ENCODE data around the gene COBL.

COBL gene

GRCh38 chr7:51175992-51176388, 140.6 kb downstream of the COBL start:
- DNase-seq = no peak

- no peak for DNase-seq
These were observed 141.2 kb downstream of the COBL start for GRCh38 chr7:51175316-51175991.

DNA sequence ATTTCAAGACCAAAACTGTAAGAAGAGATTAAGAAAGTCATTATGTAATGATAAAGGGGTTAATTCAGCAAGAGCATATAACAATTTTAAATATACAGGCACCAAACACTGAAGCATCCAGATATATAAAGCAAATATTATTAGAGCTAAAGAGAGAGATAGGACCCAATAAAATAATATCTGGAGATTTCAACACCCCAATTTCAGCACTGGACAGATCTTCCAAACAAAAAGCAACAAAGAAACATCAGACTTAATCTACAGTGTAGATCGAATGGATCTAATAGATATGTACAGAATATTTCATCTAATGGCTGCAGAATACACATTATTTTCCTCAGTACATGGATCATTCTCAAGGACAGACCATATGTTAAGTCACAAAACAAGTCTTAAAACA, 151.3 kb downstream of the COBL start:
- no peak for DNase-seq

DNA sequence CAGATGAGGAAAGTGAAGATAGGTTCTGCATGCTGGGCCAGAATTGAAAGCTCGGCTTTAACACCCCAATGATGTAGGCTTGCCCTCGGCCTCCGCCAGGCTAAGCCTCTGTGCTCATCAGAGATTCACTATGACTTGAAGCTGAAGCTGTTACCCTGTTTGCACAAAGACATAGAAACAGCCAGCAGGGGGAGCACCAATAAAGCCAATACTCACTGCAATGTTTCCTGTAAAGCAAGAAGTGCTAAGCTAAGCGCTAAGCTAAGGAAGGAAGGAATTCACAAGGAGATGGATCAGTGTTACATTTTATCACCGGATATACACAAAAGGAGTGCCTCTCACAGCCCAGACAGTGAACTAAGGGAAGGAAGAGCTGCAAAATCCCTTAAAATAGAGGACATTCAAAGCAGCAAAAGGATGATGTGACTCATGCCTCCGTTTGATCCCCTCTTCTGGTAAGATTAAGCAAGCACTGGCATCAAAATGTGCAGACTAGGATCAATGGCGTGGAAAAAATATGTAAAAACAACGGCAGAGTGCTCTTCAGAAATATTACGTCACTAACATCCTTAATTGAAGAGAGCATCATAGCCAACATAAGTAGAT, 153.8 kb downstream of the COBL start:
- peak; percentile 84 for DNase-seq

DNA sequence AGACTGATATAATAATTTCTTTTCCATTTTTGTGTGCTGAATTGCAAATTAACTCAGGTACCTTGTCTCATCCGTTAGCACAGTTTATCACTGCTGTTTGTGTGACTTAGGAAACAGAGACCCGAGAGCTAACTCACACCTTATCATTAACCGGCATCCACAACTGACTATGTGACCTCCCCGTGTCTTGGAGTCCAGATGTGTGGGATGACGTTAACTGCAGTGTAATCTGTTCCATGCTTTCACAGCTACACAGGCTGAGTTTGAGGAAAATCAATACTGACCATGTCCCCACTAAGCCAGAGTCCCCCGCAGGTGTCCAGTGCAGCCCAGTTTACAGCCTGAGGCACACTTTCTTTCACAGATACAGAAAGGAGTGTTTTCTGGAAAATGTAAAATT, 154.7 kb downstream of the COBL start:
- no peak for DNase-seq

DNA sequence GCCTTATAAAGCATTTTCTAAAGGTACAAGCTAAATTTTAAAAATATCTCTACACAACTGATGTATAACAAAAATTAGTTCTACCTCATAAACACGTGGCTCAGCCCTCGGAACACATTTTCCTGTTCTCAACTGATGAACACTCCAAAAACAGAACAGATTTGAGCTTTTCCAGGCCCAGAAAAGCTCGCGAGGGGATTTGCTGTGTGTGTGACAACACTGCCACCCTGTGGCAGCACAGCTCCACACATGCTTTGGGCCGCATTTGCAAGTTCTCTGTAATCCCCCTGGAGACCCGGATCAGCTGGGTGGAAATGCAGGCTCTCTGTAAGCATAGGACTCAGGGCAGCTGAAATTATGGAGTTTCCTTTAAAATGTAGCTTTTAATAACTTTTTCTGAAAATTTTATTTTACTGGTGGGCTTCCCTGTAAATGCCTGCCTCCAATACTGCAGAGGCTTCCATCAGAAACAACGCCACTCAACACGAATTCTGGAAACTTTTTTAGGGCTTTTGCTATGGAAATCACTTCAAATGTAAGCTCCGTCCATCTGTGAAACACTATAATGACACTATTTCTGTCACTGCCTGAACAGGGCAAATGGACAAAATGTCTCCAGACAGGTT, 155.5 kb downstream of the COBL start:
- DNase-seq = peak; percentile 76 to 80

DNA sequence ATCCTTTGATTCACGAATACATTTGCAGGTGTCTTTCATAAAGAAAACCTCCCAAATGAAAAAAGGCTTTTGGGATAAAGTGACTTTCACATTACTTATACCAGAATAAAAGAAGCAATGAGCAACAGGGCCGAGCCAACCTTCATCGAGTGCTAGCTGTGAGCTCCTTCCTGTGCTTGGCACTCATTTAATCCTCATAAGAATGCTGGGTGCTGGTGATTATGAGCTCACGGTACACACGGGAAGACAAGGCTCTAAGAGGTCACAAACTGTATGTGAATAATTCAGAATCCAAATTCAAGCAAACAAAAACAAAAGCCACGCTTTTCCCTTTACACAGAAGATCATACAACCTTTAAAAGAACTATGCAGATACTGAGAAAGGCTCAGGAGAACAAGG, 156.2 kb downstream of the COBL start:
- DNase-seq = no peak

- DNase-seq = no peak
These were observed 157.7 kb downstream of the COBL start for GRCh38 chr7:51158742-51159445.

DNA sequence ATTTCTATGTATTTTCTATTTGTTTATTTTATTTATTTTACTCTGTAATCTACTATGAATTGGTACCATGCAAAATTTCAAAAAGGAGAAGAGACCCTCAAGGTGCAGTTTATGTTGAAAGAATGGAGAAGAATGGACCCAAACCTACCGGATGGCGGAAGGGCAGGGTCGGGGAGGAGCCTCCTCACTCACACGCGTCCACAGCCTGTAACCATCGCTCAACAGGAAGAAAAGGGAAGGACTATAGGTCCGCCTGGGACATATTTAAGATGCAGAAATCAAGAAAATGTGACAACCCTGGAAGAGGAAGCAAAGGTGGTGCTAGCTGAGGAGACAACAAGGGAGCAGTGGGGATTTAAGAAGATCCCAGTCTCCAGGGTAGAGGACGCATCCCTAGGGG, 158.4 kb downstream of the COBL start:
- no peak for DNase-seq

- DNase-seq = no peak
These were observed 162.4 kb downstream of the COBL start for GRCh38 chr7:51154201-51154600.

DNA sequence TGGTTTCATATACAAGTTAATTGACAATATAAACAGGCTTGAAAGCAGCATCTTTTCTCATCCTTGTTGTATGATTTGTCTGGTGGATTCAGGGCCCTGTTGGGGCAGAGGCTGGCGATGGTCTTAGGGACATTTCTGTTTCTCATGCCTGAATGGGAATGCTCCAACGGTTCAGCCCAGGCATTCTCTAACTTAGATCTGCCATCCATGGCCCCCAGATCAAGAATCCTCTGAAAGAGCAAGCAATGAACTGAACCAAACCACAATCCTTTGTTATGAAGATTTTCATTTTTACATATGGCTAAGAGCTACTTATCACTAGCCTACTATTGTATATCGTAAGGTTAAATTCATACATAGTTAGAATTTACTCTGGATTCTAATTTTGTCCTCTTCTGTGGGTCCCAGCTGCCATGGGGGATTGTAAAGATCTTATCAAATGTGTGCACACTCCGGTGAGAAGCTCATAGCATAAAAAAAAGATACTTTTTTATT, 163.9 kb downstream of the COBL start:
- DNase-seq = no peak

DNA sequence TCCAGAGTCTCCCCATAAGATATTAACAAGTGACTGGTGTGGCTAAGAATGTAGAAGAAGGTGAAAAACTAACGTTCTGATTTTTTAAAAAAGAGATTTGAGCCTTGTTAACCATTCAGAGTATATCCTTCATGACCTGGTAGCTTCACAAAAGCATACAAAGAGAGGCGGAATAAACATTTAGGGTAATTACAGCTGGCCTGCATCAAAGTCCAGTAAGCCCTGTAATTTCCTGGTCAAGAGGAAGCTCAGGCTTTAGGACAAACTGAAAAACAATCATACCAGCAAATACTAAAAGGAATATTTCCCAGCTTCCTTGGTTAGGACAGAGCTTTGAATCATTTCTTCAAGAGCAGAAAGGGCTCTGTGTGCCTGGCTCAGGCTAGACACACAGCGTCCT, 165.2 kb downstream of the COBL start:
- no peak for DNase-seq

DNA sequence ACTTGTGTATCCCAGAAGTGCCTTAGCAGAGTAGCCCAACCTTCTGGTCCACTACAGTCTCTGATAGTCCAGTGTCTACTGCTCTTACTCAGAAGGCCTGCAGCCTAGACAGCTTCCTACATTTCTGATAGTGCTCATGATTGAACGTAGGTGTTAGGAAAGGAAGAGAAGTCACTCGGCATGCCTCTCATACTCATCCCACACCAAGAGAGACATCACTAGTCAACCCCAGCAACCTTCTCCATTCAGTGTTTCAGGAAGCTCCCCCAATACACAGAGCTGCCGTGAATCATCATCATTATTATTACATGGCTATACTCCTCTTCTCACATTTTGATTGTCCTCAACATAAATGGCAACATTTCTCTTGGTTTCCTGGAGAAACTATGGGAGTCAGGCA, 166.4 kb downstream of the COBL start:
- DNase-seq = no peak

GRCh38 chr7:51148216-51148615, 168.4 kb downstream of the COBL start:
- no peak for DNase-seq

DNA sequence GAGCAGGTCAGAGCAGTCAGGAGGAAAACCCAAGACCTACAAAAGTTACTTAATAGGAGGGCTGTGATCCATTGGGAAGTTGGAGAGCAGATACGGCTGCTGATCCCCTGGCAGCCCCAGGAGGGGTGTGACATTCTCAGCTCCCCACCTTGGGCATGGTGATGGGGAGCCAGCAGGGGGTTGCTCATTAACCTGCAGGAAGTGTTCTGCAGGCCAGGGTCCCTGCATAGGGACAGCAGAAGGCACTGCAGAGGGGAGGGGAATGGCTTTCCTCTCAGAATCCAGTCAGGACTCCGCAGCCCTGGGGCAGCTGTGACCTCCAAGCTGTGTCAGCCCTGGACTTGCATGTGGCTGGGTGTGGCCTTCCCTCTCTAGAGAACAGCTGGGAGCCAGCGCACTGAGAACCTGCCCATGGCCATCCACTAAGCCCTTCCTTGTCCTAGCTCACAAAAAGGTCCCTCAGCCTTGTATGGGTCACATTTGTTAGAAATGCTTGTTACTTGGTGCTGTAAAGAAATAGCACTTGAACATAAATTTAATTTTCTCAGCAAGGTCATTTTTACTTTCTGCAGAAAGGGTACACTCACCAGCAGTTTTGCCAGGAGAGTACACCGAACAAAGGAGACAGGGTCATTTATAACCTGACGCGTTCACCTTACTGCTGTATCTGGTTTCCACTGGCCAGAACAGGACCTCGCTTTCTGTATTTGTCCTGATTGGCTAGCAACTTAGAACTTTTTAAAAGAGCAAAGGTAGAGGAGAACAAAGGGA, 169.6 kb downstream of the COBL start:
- DNase-seq = no peak

- no peak for DNase-seq
These were observed 172.4 kb downstream of the COBL start for GRCh38 chr7:51144178-51144577.

- DNase-seq = no peak
These were observed 173.7 kb downstream of the COBL start for GRCh38 chr7:51142741-51143385.

DNA sequence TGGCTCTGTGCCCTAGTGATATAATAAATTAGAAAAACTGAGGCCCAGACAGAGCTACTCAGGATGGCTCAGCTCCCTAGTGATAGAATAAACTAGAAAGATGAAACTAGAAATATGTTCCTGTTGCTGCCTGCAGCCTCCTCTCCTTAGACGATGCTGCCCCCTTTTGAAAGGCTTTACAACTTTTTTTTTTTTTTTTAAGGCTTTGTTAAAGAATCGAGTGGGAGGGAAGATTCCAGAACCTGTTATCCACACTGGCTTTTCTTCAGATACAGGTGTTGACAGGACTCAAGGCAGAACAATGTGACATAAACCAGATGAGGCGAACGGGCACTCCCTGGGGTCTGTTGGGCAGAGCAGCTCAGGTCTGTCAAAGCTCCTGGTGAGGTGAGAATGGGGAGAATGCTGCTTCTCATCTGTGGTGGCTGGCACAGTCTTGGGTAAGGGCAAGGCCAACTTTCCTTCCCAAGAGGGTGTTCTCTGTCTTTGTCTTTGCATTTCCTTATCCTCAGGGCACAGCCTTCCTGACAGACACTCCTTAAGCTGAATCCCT, 175.1 kb downstream of the COBL start:
- peak in 1 of 2 experiments; percentile 28 for DNase-seq

- DNase-seq = no peak
These were observed 176.1 kb downstream of the COBL start for GRCh38 chr7:51140199-51141164.

- DNase-seq = no peak
These were observed 176.8 kb downstream of the COBL start for GRCh38 chr7:51139796-51140195.

Data from NCI-H2081 (cell line).